Hepatocyte (in vitro differentiated cells): ENCODE results near the gene MB.

Source experiments
- EZH2 ChIP-seq: fragments of 200-600 bp; sonication (generic); IDR thresholded peaks from 2 replicates; pipeline ENCODE4 v1.6.1; 2016; ENCODE audit warnings: antibody characterized with exemption, mild to moderate bottlenecking, borderline replicate concordance
- EZH2phosphoT487 ChIP-seq: fragments of 200-600 bp; sonication (generic); IDR thresholded peaks from one replicate; pipeline ENCODE4 v1.6.1; 2018; ENCODE audit warnings: antibody characterized with exemption, mild to moderate bottlenecking, low read depth, moderate library complexity; ENCODE audit not compliant: unreplicated experiment, severe bottlenecking
- TF ChIP-seq, protein P1 (sequence below): fragments of 200-600 bp; sonication (generic); IDR thresholded peaks from 2 replicates; pipeline ENCODE4 v1.5.1; 2016; ENCODE audit warnings: antibody characterized with exemption, mild to moderate bottlenecking; ENCODE audit not compliant: poor library complexity

DNA sequence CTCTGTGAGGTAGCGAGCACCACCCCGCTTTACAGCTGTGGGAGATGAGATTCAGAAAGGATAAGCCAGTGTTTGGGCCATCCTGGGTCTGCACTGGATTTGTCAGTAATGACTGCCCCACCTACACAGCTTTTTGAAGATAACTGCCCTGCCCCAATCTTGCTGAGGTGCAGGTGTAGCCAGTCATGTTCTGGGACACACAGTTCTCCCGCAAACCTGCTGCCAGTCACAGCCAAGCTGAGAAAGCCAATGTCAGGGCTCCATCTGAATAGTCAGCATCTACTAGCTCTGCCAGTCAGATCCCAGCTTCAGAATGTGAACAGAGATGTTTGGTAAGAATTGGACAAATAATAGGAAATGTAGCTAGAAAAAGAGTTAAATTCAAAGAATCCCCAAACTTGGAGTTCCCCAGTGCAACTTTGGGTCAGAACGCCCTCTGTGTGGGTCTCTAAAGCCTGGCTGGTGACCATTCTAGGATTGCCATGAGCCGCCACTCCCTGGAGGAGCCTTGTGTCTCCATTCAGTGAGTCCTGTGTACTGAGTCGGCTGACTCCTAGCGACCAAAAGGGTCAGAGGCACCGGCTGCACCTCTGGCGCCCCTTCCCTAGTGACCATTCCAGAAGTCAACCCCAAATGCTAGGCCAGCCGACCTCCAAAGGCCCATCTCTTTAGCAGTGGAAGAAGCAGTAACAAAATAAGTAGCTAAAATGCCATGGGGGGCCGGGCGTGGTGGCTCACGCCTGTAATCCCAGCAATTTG is 2.4 kb upstream of the MB start:
- TF ChIP-seq, protein P1, sequence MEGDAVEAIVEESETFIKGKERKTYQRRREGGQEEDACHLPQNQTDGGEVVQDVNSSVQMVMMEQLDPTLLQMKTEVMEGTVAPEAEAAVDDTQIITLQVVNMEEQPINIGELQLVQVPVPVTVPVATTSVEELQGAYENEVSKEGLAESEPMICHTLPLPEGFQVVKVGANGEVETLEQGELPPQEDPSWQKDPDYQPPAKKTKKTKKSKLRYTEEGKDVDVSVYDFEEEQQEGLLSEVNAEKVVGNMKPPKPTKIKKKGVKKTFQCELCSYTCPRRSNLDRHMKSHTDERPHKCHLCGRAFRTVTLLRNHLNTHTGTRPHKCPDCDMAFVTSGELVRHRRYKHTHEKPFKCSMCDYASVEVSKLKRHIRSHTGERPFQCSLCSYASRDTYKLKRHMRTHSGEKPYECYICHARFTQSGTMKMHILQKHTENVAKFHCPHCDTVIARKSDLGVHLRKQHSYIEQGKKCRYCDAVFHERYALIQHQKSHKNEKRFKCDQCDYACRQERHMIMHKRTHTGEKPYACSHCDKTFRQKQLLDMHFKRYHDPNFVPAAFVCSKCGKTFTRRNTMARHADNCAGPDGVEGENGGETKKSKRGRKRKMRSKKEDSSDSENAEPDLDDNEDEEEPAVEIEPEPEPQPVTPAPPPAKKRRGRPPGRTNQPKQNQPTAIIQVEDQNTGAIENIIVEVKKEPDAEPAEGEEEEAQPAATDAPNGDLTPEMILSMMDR = no peak
- TF ChIP-seq EZH2 (no peak), EZH2phosphoT487 (no peak)
